ENCODE measurements around the gene ELOVL2.
"Not testable (repeated sequence)": the region's sequence is repeated elsewhere in the genome, so short reads cannot be mapped to it uniquely, and the experiment has no call there.

The ELOVL2 gene

DNA sequence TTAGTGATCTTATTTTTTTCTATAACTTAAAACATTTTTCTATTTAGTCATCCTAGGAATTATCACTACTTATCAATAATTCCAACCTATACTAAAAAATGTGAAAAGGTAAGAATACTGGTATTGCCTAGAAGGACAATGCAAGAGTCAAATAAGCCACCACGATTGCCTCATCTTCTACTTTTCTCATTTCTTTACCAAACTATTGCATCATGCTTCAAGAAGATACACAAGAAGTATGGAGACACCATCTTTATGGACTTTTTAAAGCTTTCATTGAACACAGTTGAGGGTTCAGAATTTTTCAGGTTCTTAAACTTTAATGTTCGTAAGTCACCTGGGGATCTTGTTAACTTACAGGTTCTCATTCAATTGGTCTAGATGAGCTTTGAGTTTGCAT, 25.9 kb downstream of the ELOVL2 start:
- DNase-seq, result no peak

DNA sequence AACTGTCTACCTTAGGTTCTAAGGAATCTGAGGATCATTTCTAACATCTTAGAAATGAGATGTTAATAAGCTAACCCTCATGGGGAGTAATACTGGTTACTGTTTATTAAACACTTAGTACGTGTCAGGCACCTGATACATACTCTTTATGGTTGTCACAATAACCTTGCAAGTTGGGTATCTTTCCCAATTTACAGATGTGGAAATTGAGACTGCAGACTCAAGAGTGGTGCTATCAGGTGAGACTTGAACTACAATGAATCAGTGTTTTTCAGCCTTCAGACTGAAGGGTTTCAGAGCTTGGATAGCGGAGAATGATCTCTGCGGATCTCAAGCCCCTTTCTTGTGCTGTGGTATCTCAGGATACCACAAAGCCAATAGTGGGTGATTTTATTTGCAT, 27.0 kb downstream of the ELOVL2 start:
- no peak for DNase-seq

DNA sequence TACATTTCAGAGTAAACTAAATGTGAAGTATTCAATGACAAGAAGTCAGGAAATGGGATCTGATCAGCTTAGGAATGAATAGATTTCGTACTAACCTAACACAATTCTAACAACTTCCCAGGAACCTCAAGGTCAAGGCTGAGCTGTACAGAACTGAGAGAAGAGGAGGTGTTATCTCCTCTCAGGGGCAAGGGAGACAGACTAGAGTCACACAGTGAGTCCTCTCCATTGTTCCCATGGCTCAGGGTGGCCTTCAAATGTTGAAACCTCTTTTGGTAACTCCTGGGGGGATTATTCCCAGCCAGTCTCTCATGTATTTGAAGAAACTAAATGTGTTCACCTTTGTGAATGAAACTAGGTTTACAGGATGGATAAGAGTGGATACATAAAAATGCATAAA, 27.7 kb downstream of the ELOVL2 start:
- DNase-seq, result no peak

DNA sequence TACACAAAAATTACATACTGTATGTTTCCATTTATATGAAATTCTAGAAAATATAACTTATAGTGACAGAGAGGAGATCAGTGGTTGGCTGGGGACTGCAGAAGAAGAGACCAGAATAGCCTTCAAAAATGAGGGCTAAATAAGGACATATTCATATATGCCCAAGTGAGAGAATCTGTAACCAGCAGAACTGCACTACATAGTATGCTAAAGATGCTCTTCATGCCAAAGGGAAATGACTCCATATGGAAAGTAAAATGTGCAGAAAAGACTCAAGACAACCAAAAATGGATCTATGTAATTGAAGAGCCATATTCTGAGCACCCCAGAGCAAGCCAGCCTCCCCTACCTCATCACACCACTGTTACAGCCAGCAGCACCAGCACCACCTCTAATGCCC, 29.0 kb downstream of the ELOVL2 start:
- no peak for DNase-seq

DNA sequence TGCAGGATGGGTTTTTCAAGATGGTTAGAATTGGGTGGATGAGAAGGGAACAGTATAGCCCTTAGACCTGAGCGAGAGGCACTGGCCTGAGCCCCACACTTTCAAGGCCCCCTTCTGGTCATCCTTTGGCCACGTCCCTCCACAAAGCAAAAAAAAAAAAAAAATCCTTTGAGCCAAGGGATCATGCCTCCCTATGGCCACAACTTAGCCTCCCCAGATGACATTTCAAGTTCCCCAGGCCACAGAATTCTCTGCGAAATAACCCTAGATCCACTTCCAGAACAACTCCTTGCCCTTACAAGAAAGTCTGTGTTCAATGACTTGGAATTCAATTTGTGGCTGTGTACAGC, 30.4 kb downstream of the ELOVL2 start:
- DNase-seq, result no peak

DNA sequence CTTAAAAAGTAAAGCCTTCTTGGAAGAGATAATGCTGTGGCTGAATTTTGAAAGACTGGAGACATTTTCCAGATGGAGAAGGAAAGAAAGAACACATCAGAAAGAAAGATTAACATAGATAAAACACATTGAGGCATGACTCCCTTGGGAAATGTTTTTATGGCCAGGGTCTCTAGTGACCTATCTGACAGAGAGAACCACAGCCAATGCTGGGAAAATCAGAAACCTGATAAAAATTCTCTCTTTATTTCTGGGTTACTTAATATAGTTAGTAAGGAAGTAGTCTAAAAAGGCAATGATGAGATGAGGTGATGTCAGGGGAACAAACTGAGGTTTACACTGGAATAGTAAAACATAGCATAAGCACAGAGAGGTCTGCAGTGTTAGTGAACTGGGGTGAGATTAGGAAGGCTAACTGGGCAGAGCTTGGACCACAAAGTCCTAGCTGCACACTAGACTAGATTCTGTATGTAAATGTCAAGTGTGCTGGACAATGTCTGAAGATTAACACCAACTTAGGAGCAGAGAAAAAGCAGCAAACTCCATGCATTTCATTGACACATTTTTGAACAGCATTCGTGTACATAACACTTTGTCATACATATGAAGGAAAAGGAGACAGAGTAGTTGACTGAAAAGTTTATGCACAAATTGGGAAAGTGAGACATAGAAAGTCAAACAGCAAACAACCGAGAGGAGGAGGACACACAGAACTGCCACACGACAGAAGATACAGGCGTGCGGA, 31.0 kb downstream of the ELOVL2 start:
- no peak for DNase-seq

DNA sequence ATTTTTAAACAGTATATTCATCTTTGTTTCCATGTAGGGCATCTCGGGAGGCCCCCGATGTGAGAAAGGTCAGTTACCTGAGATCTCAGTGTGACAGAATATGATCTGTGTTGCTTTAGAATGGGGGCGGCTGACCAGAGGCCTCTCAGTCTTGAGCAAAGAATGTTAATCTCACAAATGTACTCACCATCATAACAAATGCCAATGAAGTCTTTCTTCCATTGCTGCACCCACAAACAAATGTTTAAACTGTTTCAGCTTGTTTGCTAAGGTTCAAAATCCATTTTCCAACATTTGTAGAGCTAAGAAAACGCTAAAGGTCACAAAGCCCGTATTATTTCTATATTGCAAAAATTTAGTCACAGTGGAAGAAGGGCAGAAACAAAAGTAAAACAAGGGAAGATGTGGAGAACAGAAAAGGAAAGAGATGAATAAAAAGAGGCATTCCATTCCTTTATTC, 31.8 kb downstream of the ELOVL2 start:
- no peak for DNase-seq

DNA sequence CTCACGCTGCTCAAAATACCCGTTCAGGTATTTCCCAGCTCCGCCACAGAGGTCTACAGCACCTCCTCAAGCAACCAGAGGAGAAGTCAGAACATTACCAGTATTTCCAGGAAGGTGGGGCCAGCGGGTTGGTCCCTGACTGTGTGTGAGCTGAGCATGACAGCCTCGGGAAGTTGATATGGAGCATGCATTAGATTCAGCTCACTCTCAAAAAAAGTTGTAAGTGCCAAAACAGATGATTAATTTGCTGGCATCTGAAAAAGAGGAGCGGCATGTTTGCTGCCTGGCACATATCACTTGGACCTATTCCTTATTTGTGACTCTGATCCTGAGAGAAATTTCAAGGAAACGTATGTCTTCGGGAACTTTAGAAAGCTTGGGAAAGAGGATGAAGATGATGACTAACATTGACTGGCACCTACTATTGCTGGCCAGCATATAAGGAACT, 32.3 kb downstream of the ELOVL2 start:
- no peak for DNase-seq

DNA sequence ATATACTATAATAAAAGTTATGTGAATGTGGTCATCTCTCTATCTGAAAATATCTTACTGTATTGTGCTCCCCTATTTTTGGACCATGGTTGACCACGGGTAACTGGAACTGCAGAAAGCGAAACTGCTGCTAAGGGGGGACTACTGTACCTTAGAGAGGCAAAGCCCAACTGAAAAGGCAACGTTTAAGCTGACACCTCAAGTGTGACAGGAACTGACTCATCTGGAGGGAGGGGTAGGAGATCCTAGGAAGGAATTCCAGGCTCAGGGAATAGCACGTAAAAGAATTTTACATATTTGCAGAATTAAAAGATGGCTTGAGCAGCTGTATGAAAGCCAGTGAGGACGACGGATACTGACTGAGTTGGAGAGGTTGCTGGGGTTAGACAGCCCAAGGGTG, 34.8 kb downstream of the ELOVL2 start:
- no peak for DNase-seq

DNA sequence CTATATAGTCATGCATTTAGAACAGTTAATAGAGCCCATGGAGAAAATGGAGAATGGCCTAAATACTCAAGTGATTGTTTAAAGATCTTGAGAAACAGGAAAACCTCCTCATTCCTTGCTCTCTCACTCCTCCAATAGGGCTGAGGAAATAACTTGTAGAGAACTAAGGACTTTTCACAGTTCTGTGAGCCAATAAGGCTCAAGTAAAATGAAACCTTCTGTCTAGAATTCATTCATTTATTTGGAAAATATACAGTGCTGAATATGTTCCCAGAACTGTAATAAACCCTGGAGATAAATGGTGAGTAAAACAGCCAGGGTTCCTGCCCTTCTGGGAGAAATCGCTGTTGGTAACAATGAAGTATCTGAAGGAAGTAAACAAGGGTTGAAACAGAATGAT, 35.3 kb downstream of the ELOVL2 start:
- DNase-seq, result no peak

DNA sequence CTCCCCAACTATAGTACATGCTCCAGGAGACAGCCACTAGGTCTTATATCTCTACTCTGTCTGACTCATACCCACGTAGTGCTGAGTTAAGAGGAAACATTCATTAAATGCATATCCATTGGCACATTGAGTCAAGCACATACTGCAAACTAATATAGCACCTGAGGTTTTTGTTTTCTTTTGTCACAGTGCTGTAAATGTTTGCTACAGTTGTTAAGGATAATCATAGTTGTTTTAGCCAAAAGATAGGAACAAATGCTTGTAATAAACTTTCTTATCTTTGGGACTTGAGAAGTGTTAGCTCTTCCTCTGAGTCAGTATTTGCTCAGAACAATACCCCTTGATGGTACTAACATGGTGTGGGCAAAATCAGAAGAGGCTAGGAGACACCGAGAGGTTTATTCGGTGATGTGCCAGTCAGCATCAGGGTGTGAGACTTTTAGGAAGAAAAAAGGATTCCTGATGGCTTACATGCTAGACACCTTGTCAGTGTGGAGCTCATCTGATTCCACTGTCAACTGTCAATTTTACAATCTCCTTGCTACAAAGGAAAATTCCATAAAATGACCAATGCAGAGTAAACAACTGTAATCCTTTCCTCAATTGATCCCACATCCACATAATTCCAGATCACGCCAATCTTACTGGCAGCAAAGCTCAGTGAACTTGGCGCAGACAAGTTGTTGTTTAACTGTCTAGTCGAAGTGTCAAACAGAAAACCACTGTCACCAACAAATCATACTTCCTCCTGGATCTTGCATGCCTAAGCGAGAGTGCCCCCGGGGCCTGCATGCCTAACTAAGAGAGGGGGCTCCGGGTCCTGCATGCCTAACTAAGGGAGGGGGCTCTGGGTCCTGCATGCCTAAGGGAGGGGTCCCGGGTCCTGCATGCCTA, 36.1 kb downstream of the ELOVL2 start:
- DNase-seq, result peak; percentile 50

DNA sequence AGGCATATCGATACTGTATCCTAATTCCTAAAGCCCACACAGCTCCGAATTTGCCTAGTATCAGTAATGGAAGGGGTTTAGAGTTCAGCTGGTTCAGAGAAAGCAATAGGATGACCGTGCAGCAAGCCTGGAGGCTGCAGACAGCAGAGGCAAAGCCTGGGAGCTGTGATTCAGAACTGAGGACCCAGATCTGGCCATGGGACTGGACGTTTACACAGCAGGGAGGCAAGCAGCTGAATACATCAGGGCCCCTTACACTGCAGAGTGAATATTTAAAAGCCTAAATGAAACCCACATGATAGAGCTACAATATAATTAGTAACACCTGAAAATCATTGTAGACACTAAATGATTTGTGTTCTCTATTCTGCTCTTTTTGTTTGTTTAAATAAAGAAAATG, 38.0 kb downstream of the ELOVL2 start:
- no peak for DNase-seq

DNA sequence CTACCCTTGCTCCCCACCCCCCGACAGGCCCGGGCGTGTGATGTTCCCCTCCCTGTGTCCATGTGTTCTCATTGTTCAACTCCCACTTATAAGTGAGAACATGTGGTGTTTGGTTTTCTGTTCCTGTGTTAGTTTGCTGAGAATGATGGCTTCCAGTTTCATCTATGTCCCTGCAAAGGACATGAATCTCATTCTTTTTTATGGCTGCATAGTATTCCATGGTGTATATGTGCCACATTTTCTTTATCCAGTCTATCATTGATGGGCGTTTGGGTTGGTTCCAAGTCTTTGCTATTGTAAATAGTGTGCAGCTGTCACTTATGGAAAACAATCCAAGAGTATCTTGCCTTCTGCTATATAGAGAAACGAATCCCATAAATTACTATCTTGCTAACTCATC, 40.8 kb downstream of the ELOVL2 start:
- DNase-seq, result not testable (repeated sequence)

DNA sequence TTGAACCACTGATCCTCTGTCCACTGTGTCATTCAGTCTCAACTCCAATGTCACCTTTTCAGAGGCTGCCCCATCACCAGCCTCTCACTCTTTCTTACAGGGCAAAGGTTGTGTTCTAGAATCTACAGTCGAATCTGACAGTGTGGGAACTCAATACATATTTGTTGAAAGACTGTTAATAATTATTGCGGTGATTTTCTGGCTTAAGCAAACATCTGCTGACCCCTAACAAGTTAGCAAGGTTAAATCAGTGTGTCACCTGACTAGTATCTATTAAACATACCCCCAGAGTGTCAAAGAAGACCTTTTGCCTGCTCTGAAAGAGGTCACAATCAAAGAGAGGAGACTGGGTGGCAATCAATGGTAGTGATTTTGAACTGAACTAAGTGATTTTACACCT, 41.9 kb downstream of the ELOVL2 start:
- DNase-seq, result no peak

DNA sequence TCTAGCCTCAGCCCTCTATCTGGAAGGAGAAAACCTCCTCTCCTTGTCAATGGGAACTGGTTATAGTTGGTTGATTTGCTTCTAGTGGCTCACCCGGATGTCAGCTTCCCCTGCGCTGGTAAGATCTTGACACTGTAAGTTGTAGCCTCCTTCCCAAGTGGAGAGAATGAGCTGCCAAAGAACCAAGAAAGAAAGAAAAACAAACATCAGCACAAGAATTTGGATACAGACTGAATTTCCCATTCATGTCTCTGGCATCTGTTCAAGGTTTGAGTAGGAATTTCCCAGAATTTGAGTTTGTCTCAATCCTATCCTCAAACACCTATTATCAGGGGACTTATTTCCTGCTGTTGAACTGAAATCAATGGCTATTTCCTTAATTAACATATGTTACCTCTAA, 44.1 kb downstream of the ELOVL2 start:
- DNase-seq, result no peak

DNA sequence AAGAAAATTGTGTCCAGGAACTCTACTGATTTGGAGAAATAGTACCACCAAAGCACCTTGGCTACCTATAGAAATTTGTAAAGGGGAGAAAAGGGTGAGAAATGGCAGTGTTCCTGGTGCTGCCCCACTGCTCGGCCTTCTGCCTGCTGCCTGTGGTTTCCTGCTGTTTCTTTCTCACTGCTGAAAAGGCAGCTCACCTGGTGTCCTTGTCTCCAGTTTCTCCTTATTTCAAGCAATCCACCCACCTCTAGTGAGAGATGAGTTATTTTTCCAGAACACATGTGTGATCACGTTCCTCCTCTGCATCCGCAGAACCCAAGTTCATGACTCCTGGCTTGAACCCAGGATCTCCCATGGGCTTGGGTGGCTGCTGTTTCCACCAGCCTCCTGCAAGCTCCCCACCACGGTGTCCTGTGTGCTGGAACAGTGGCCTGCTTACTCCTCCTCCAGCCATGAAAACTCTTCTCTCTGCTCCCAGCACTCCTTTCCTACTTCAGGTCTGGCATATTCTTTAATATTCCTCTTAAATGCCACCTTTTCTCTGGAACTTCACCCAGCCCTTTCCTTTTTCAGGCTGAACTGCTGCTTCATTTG, 48.9 kb downstream of the ELOVL2 start:
- DNase-seq, result no peak

DNA sequence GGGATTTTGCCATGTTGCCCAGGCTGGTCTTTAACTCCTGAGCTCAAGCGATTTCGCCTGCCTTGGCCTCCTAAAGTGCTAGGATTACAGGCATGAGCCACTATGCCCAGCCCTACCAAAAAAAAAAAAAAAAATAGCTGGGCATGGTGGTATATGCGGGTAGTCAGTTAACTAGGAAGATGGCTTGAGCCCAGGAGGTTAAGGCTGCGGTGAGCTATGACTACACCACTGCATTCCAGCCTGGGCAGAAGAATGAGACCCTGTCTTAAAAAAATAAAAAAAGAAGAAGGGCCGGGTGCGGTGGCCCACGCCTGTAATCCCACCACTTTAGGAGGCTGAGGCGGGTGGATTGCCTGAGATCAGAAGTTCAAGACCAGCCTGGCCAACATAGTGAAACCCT, 50.2 kb downstream of the ELOVL2 start:
- no peak for DNase-seq

DNA sequence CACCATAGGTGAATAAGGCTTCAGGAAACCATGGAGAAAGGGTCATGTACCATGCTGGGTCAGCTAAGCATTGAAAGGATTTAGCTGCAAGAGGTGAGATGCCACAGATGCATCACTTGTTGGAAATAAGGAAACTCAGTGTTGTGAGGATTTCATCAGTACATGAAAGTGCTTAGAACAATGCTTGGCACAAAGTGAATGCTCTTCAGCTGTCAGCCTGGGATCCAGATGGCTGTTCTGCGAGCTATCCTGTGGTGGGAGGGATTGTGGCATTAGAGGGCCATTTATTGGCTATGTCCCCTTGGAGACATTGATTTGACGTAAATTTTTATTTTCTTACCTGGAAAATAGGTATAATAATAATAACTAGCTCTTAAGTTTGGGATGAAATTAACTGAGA, 53.0 kb downstream of the ELOVL2 start:
- no peak for DNase-seq

DNA sequence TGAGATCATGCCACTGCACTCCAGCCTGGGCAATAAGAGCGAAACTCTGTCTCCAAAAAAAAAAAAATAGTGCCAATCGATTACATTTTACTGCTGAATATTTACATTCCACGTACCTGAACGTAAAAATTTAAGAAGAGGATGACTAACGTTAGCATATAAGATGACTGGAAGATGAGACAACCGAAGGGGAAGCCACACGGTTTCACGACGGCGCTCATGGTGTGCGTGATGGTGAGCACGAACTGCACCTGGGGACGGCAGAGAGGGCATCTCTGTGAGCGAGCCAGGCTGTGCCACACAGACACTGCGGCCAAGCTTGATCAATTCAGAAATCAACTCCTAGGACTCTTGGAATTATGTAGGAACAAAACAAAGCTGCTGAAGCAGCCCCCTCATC, 54.5 kb downstream of the ELOVL2 start:
- DNase-seq, result no peak

DNA sequence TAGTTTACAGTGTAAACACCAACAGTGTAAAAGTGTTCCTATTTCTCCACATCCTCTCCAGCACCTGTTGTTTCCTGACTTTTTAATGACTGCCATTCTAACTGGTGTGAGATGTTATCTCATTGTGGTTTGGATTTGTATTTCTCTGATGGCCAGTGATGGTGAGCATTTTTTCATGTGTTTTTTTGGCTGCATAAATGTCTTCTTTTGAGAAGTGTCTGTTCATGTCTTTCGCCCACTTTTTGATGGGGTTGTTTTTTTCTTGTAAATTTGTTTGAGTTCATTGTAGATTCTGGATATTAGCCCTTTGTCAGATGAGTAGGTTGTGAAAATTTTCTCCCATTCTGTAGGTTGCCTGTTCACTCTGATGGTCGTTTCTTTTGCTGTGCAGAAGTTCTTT, 59.1 kb downstream of the ELOVL2 start:
- not testable (repeated sequence) for DNase-seq

DNA sequence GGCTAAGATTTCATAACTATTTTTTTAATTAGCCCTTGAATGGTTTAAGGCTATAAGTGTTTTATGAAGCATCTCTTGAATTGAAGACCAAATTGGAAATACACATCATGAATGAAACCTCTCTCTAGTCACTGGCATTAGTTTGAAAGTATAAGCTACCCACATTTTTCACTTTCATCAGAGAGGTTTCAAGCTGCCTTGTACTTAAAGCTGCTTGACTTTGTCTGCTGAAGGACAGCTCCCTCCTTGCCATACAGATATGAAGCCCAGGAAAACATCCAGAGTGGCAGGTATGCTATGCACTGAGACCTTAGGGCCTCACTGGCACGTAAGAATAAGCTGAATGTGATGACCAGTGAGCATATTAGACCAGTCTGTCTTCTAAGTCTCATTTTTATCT, 62.7 kb downstream of the ELOVL2 start:
- DNase-seq, result no peak

DNA sequence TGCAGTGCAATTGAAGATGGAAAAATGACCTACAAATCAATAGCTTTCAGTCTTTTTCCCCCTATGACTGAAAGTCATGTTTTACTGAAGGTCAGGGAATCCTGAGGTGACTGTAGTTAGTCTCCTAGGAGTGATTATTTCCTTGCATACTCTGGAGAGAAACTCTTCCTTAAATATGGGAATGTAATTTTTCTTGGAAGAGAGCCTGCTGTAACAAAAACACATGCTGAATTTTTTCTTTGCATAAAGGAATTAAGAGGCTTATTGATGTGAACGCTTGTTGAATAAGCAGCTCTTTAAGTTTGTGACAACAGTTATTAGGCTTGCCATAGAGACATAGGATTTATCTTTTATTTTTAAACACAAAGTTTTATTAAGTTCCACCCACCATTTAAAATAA, 64.5 kb downstream of the ELOVL2 start:
- no peak for DNase-seq

DNA sequence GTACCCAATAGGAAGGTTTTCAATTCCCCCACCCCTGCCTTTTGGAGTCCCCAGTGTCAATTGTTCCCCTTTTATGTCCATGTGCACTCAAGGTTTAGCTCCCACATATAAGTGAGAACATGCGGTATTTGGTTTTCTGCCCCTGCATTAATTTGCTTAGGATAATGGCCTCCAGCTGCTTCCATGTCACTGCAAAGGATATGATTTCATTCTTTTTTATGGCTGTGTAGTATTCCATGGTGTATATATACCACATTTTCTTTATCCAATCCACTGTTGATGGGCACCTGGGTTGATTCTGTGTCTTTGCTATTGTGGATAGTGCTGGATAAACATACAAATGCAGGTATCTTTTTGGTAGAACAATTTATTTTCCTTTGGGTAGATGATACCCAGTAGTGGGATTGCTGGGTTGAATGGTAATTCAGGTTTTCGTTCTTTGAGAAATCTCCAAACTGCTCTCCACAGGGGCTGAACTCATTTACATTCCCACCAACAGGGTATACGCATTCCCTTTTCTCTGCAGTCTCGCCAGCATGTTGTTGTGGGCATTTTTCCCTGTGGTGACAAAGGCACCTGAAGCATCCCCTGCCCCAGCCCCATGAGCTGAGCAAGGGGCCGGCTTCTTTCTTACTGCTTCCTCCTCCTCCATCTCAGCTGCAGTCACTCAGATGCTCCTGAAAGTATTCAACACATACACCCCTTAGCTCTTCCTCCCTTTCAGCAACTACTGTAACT, 66.7 kb downstream of the ELOVL2 start:
- no peak for DNase-seq
